Measurements from ENCODE around the gene REEP5. TPM values are rescaled to one million over a fixed set of nuclear protein-coding genes. Genes with fewer than 3 reads are reported as not detected.

REEP5 gene
- total RNA-seq, 4 donors from 2014 or later, result 169 to 300 (median 231) TPM

GRCh38 chr5:112854651-112855050 lies 67.4 kb downstream of the REEP5 start:
- Histone ChIP-seq H3K4me1 (no peaks in the 10 kb centered on the region), H3K27ac (no peak overlapping the region), H3K36me3 (no peaks in the 10 kb centered on the region), H3K27me3 (no peaks in the 10 kb centered on the region), H3K9me3 (no peaks in the 10 kb centered on the region), H3K4me3 (replicated peaks in 1 of 3) (no peak overlapping the region)
- intact Hi-C loops (cut with DNase I), result loop anchor here (5.0 kb wide), 1 partner anchor 68 kb away; the partner anchor contains the start of gene REEP5
- TF ChIP-seq CTCF (IDR thresholded peaks at IDR 0.05), result no peak
- no peak for TF ChIP-seq POLR2A (IDR thresholded peaks at IDR 0.05)
- DNase-seq, result no peak
- WGBS, 2 donors, result 72 to 73% methylated on average over 1 of the region's 1 CpG

GRCh38 chr5:112849912-112850311 lies 72.1 kb downstream of the REEP5 start:
- no peaks in the 10 kb centered on the region for H3K27me3 ChIP-seq
- 71 to 79% methylated on average over 2 of the region's 2 CpGs for WGBS, 2 donors
- no peak for TF ChIP-seq POLR2A (IDR thresholded peaks at IDR 0.05)
- TF ChIP-seq CTCF (IDR thresholded peaks at IDR 0.05), result no peak
- no peak overlapping the region for H3K4me3 ChIP-seq (replicated peaks in 1 of 3)
- no peak overlapping the region for H3K27ac ChIP-seq
- intact Hi-C loops (cut with DNase I), result no loop called here
- H3K9me3 ChIP-seq, result no peaks in the 10 kb centered on the region
- H3K36me3 ChIP-seq, result no peaks in the 10 kb centered on the region
- no peaks in the 10 kb centered on the region for H3K4me1 ChIP-seq
- no peak for DNase-seq

GRCh38 chr5:112848116-112848811 lies 73.8 kb downstream of the REEP5 start:
- DNase-seq, result no peak
- intact Hi-C loops (cut with DNase I), result no loop called here
- no peaks in the 10 kb centered on the region for H3K36me3 ChIP-seq
- no peak overlapping the region for H3K4me3 ChIP-seq (replicated peaks in 1 of 3)
- 46 to 49% methylated on average over 8 of the region's 8 CpGs for WGBS, 2 donors
- H3K9me3 ChIP-seq, result no peaks in the 10 kb centered on the region
- H3K27me3 ChIP-seq, result no peaks in the 10 kb centered on the region
- no peak overlapping the region for H3K27ac ChIP-seq
- no peak for TF ChIP-seq POLR2A (IDR thresholded peaks at IDR 0.05)
- TF ChIP-seq CTCF (IDR thresholded peaks at IDR 0.05), result peak; percentile 19 to 68 (median 48)
- no peaks in the 10 kb centered on the region for H3K4me1 ChIP-seq

DNA sequence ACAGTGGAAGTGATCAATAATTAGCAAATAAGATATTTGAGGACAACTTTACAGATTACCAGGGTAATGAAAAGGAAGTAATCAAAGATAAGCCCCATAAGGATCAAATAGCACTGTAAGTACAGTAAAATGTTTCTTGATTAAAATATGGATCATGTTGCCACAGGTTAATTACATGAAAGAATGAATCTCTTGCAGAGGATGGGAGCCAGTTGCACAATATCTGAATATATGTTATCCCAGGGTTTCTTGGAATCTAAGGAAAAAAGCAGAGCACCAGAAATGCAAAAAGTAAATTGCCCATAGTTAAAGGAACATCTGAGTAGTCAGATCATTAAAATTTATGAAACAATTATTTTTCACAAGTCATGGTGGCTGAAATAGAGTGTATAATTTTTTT lies 74.7 kb downstream of the REEP5 start:
- Histone ChIP-seq H3K36me3 (no peaks in the 10 kb centered on the region), H3K4me3 (replicated peaks in 1 of 3) (no peak overlapping the region), H3K27me3 (no peaks in the 10 kb centered on the region), H3K4me1 (no peaks in the 10 kb centered on the region), H3K27ac (no peak overlapping the region), H3K9me3 (no peaks in the 10 kb centered on the region)
- DNase-seq, result no peak
- intact Hi-C loops (cut with DNase I), result no loop called here
- no peak for TF ChIP-seq CTCF (IDR thresholded peaks at IDR 0.05)
- TF ChIP-seq POLR2A (IDR thresholded peaks at IDR 0.05), result no peak

- 72 to 79% methylated on average over 5 of the region's 5 CpGs for WGBS, 2 donors
- no peaks in the 10 kb centered on the region for H3K4me1 ChIP-seq
- H3K4me3 ChIP-seq (replicated peaks in 1 of 3), result no peak overlapping the region
- TF ChIP-seq CTCF (IDR thresholded peaks at IDR 0.05) (no peak), POLR2A (IDR thresholded peaks at IDR 0.05) (no peak)
- no peak for DNase-seq
- no peaks in the 10 kb centered on the region for H3K27me3 ChIP-seq
- intact Hi-C loops (cut with DNase I), result no loop called here
- H3K27ac ChIP-seq, result no peak overlapping the region
- H3K9me3 ChIP-seq, result no peaks in the 10 kb centered on the region
- H3K36me3 ChIP-seq, result no peaks in the 10 kb centered on the region
These were observed 75.5 kb downstream of the REEP5 start for GRCh38 chr5:112846556-112846955.

Measured in thyroid gland (tissue), 4 donors.